ENCODE data around the gene AQP12A. TPM values are rescaled to one million over a fixed set of nuclear protein-coding genes. Genes with fewer than 3 reads are reported as not detected.

Gene AQP12A
- polyA plus RNA-seq, 1 donor (not counting 4 experiments of a cell fraction or from before 2014, with no cell fraction given), result not detected

DNA sequence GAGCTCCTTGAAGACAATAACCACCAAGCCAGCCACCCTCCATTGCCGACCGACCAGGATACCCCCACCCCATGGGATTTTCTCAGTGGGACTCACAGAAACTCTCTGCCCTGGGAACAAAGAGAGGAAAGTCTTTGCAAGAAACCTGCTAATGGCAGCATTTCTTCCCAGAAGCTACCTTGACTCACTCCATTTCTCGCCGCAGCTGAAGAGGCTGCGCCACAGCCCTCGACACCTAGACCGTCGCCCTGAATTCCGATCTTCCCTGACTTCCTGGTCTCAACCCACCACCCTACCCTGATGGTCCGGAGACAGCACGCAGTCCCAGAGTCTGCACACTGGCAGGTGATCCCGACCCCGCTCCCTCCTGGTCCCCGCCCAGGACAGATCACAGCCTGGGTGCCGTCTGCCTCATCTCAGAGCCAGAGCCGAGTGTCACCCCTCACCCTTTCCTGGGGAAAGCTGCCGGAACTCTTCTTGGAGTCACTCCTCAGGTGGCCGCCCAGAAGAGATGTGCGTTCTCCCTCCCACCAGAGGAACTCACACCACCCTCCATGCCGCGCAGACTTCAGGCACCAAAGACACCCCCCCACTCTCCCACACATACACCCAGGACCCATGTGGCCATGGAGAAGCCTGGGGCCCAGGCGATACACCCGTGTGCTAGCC, 24.6 kb downstream of the AQP12A start:
- Histone ChIP-seq H3K79me2 (ENCODE audit: control insufficient read depth, insufficient read depth, low read length) (no peaks in the 10 kb centered on the region), H3K9me1 (ENCODE audit: control insufficient read depth, extremely low read depth, insufficient read depth, low read length) (no peaks in the 10 kb centered on the region), H3K36me3 (ENCODE audit: control insufficient read depth in 2 of 2, extremely low read depth in 1 of 2, insufficient read depth in 2 of 2, low read length in 2 of 2) (no peaks in the 10 kb centered on the region), H4K20me1 (ENCODE audit: control insufficient read depth, extremely low read depth, insufficient read depth, low read length) (no peaks in the 10 kb centered on the region), H3K4me1 (ENCODE audit: control insufficient read depth, extremely low read depth, insufficient read depth, low read length) (no peaks in the 10 kb centered on the region), H3K27me3 (ENCODE audit: control insufficient read depth, extremely low read depth, insufficient read depth, low read length) (peaks cover 17% of the 10 kb centered on the region), H2AFZ (ENCODE audit: control insufficient read depth, low read length) (no peak overlapping the region), H3K4me2 (ENCODE audit: control insufficient read depth, extremely low read depth, insufficient read depth, low read depth, low read length) (no peak overlapping the region), H3K9ac (ENCODE audit: control insufficient read depth, extremely low read depth, insufficient read depth, low read length) (no peak overlapping the region), H3K4me3 (ENCODE audit: control insufficient read depth in 2 of 3, extremely low read depth in 1 of 3, insufficient read depth in 2 of 3, low read depth in 1 of 3, low read length in 3 of 3) (no peak overlapping the region), H3K9me3 (ENCODE audit: control insufficient read depth, low read depth, low read length) (no peaks in the 10 kb centered on the region), H3K27ac (ENCODE audit: control insufficient read depth, insufficient read depth, low read length) (no peak overlapping the region)
- TF ChIP-seq, protein P1, sequence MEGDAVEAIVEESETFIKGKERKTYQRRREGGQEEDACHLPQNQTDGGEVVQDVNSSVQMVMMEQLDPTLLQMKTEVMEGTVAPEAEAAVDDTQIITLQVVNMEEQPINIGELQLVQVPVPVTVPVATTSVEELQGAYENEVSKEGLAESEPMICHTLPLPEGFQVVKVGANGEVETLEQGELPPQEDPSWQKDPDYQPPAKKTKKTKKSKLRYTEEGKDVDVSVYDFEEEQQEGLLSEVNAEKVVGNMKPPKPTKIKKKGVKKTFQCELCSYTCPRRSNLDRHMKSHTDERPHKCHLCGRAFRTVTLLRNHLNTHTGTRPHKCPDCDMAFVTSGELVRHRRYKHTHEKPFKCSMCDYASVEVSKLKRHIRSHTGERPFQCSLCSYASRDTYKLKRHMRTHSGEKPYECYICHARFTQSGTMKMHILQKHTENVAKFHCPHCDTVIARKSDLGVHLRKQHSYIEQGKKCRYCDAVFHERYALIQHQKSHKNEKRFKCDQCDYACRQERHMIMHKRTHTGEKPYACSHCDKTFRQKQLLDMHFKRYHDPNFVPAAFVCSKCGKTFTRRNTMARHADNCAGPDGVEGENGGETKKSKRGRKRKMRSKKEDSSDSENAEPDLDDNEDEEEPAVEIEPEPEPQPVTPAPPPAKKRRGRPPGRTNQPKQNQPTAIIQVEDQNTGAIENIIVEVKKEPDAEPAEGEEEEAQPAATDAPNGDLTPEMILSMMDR (optimal IDR thresholded peaks at IDR 0.05 in 1 of 3, IDR thresholded peaks at IDR 0.05 in 1 of 3, conservative IDR thresholded peaks at IDR 0.05 in 1 of 3; ENCODE audit: extremely low read depth in 1 of 3, insufficient read depth in 2 of 3, low read length in 3 of 3), result no peak
- TF ChIP-seq EZH2 (IDR thresholded peaks at IDR 0.05; ENCODE audit: low read length), result no peak
- dilution Hi-C loops (cut with MboI; ENCODE audit: extremely low pct_ligation_motif_present, low sequenced_read_pairs), result no loop called here
- FAIRE-seq (no peak), DNase-seq (ENCODE audit: low read depth, low spot score) (no peak)

DNA sequence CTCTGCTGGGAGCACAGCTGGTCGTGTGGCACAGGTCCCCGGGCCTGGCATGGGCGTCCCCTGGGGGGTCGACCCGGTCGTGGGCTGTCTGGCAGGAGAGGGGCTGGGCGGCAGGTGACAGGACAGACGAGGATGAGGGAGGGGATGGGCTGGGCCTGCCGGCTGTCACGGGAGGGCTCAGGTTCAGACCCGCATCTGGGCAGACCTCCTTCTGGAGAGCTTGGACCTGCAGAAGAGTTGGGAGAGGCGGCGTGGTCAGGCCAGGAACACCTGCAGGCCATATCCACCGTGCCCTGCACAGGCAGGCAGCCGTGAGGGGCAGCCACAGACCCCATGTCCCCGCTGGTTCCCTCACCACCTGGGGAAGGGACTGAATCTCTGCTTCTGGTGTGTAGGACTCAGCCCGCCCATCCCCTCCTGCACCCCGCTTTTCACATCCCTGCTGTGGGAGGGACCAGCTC, 25.5 kb downstream of the AQP12A start:
- H3K4me2 ChIP-seq (ENCODE audit: control insufficient read depth, extremely low read depth, insufficient read depth, low read depth, low read length), result no peak overlapping the region
- DNase-seq (ENCODE audit: low read depth, low spot score) (no peak), FAIRE-seq (no peak)
- H3K27ac ChIP-seq (ENCODE audit: control insufficient read depth, insufficient read depth, low read length), result no peak overlapping the region
- H3K9me1 ChIP-seq (ENCODE audit: control insufficient read depth, extremely low read depth, insufficient read depth, low read length), result no peaks in the 10 kb centered on the region
- no peaks in the 10 kb centered on the region for H3K79me2 ChIP-seq (ENCODE audit: control insufficient read depth, insufficient read depth, low read length)
- TF ChIP-seq, protein P1 (optimal IDR thresholded peaks at IDR 0.05 in 1 of 3, IDR thresholded peaks at IDR 0.05 in 1 of 3, conservative IDR thresholded peaks at IDR 0.05 in 1 of 3; ENCODE audit: extremely low read depth in 1 of 3, insufficient read depth in 2 of 3, low read length in 3 of 3), result no peak
- no peak for TF ChIP-seq EZH2 (IDR thresholded peaks at IDR 0.05; ENCODE audit: low read length)
- no peaks in the 10 kb centered on the region for H3K36me3 ChIP-seq (ENCODE audit: control insufficient read depth in 2 of 2, extremely low read depth in 1 of 2, insufficient read depth in 2 of 2, low read length in 2 of 2)
- no peak overlapping the region for H2AFZ ChIP-seq (ENCODE audit: control insufficient read depth, low read length)
- no peaks in the 10 kb centered on the region for H3K9me3 ChIP-seq (ENCODE audit: control insufficient read depth, low read depth, low read length)
- dilution Hi-C loops (cut with MboI; ENCODE audit: extremely low pct_ligation_motif_present, low sequenced_read_pairs), result no loop called here
- H3K4me3 ChIP-seq (ENCODE audit: control insufficient read depth in 2 of 3, extremely low read depth in 1 of 3, insufficient read depth in 2 of 3, low read depth in 1 of 3, low read length in 3 of 3), result no peak overlapping the region
- H3K9ac ChIP-seq (ENCODE audit: control insufficient read depth, extremely low read depth, insufficient read depth, low read length), result no peak overlapping the region
- peaks cover 17% of the 10 kb centered on the region for H3K27me3 ChIP-seq (ENCODE audit: control insufficient read depth, extremely low read depth, insufficient read depth, low read length)
- no peaks in the 10 kb centered on the region for H4K20me1 ChIP-seq (ENCODE audit: control insufficient read depth, extremely low read depth, insufficient read depth, low read length)
- H3K4me1 ChIP-seq (ENCODE audit: control insufficient read depth, extremely low read depth, insufficient read depth, low read length), result no peaks in the 10 kb centered on the region
